ENCODE measurements around the gene CCNC.

GRCh38 chr6:99545442-99545841 lies 23.0 kb downstream of the CCNC start:
- TF ChIP-seq CTCF (IDR thresholded peaks at IDR 0.05) (no peak), CREM (CRISPR knock-in tag; IDR thresholded peaks at IDR 0.05) (no peak), RELA (CRISPR knock-in tag; IDR thresholded peaks at IDR 0.05; ENCODE audit: borderline replicate concordance) (no peak), SMAD4 (CRISPR knock-in tag; IDR thresholded peaks at IDR 0.05) (no peak)
